GM12891 (cell line): Measurements from ENCODE around the gene MT1HL1.

Experiments used
- POLR2A ChIP-seq: IDR thresholded peaks from 2 replicates; pipeline ENCODE4 v1.6.1; 2011; ENCODE audit warnings: low read depth, low read length, control low read depth
- POLR2AphosphoS5 ChIP-seq: IDR thresholded peaks from 2 replicates; pipeline ENCODE4 v1.6.1; 2011; ENCODE audit warnings: low read depth, low read length, control low read depth
- POU2F2 ChIP-seq: IDR thresholded peaks from 2 replicates; pipeline ENCODE4 v1.6.1; 2011; ENCODE audit warnings: low read depth, mild to moderate bottlenecking, control low read depth, low read length, moderate library complexity
- TAF1 ChIP-seq: IDR thresholded peaks from 2 replicates; pipeline ENCODE4 v1.6.1; 2011; ENCODE audit warnings: low read depth, low read length, control low read depth

GRCh38 chr1:237029850-237030535 lies 25.8 kb upstream of the MT1HL1 start:
- TF ChIP-seq TAF1 (no peak), POLR2A (no peak), POU2F2 (no peak), POLR2AphosphoS5 (no peak)
